Heart left ventricle (tissue), 16 donors: Measurements from ENCODE around the gene LGALS7. TPM values are rescaled to one million over a fixed set of nuclear protein-coding genes. Genes with fewer than 3 reads are reported as not detected.

ENCODE experiments used
- ATAC-seq, 4 donors: fragments of 200-7000 bp; cut with Tn5 transposase; one replicate each; pipeline ENCODE4 v1.9.1; 2020 to 2022; ENCODE audit warnings: moderate library complexity in 4 of 4, mild to moderate bottlenecking in 3 of 4, moderate number of reproducible peaks in 1 of 4
- DNase-seq, 5 donors: peaks; one replicate each; pipeline ENCODE4 v3.0.0-alpha.2; 2020
- H3K27ac ChIP-seq, 12 donors: fragments of 200-600 bp; sonication (generic) in 4 of 12; one replicate each; pipeline versions ENCODE4 v1.5.0 to v1.8.0; 2016 to 2022; ENCODE audit warnings: mild to moderate bottlenecking in 2 of 12
- H3K27me3 ChIP-seq, 9 donors: fragments of 200-600 bp; sonication (generic) in 2 of 9; one replicate each; pipeline versions ENCODE4 v1.5.1 to v1.8.0; 2016 to 2022; ENCODE audit warnings: mild to moderate bottlenecking in 3 of 9
- H3K36me3 ChIP-seq, 9 donors: fragments of 200-600 bp; sonication (generic) in 2 of 9; one replicate each; pipeline versions ENCODE4 v1.5.0 to v1.8.0; 2018 to 2022; ENCODE audit warnings: mild to moderate bottlenecking in 2 of 9
- H3K4me1 ChIP-seq, 12 donors: fragments of 200-600 bp; sonication (generic) in 4 of 12; one replicate each; pipeline versions ENCODE4 v1.5.0 to v1.8.0; 2016 to 2022; ENCODE audit warnings: mild to moderate bottlenecking in 3 of 12
- H3K4me3 ChIP-seq, 12 donors: fragments of 200-600 bp; sonication (generic) in 4 of 12; one replicate each; pipeline versions ENCODE4 v1.5.0 to v1.8.0; 2017 to 2022; ENCODE audit warnings: mild to moderate bottlenecking in 9 of 12, moderate library complexity in 4 of 12
- H3K9me3 ChIP-seq, 12 donors: fragments of 200-600 bp; sonication (generic) in 4 of 12; one replicate each; pipeline versions ENCODE4 v1.5.0 to v1.8.0; 2016 to 2022; ENCODE audit warnings: mild to moderate bottlenecking in 1 of 12
- POLR2A ChIP-seq, 2 donors: fragments of 450-650 bp; IDR thresholded peaks; one replicate each; pipeline ENCODE4 v1.6.1; 2017; ENCODE audit warnings: antibody characterized with exemption in 2 of 2, mild to moderate bottlenecking in 2 of 2, moderate library complexity in 2 of 2
- whole genome bisulfite sequencing, 4 donors: extraction: QIAGEN DNeasy Blood & Tissue Kit in 2 of 4; methylation state at CpG; one replicate each; pipeline versions ENCODE4 v1.1.5 to v1.1.7; 2013 to 2018; 5-methylcytosine and 5-hydroxymethylcytosine counted together
- intact Hi-C, 10 donors: fragments of 100-400 bp; cut with DNase I; formaldehyde crosslinking; loops; one replicate each; pipeline versions ENCODE4 v1.11.1 to v1.14.2; 2022
- polyA plus RNA-seq, 2 donors: library from polyadenylated mRNA; stranded (reverse); fragments of 200-250 nt; gene quantifications; one replicate each; pipeline ENCODE4 v1.2.3, GENCODE V29; 2013
- total RNA-seq, 9 donors: library from RNA; depleted of rRNA in 2 of 9; stranded (reverse); fragments of >200 nt in 2 of 9; fragmentation: NEBNext Ultra II Directional in 3 of 9; extraction: Animal tissue kit (Norgen Biotek cat#: 25700) in 3 of 9; gene quantifications; one replicate each; pipeline versions ENCODE4 v1.1.0 to v1.2.4, GENCODE V29; 2016 to 2023
- TF ChIP-seq, protein P1 (sequence below), 12 donors: fragments of 200-600 bp; sonication (generic) in 4 of 12; IDR thresholded peaks; one replicate each; pipeline versions ENCODE4 v1.5.0 to v1.8.0; 2018 to 2022; ENCODE audit warnings: antibody characterized with exemption in 12 of 12, mild to moderate bottlenecking in 5 of 12
- donor health status: ischemic (EF 13 %, LVEDD 7.1; RV severe dilation, severe dysfunction).
- donor health status: healthy with polysubstance abuse.
- donor health status: DM: no; HTN: yes; CAD: no.
- donor health status: DM: no; HTN: no; CAD: no.
- donor health status: ischemic (EF 25% LVEDD 6.9; RV normal size, moderate dysfunction).
- donor health status: ischemic (EF 25% LVEDD 5.7; RV mildly dilated, moderate dysfunction).
- donor health status: healthy.
- donor health status: DM: yes; HTN: yes; CAD: no.
- donor health status: ischemic (EF 35%, LVEDD 5.7; RV mildly dilated, moderate dysfunction).
- donor health status: nonischemic (EF 11% LVEDD 7.7; RV severe dilation, severe dysfunction).
- donor health status: DM: yes; HTN: yes; CAD: no.
- donor health status: PGD.
- donor health status: ischemic (EF 29% LVEDD 5.4; RV normal size, mild dysfunction).
- donor health status: nonischemic (EF 23%, LVEDD 6.1; RV moderate dilation, normal function).

Gene LGALS7
- total and polyA plus RNA-seq, 11 donors: 0.33 TPM; not detected in 10

DNA sequence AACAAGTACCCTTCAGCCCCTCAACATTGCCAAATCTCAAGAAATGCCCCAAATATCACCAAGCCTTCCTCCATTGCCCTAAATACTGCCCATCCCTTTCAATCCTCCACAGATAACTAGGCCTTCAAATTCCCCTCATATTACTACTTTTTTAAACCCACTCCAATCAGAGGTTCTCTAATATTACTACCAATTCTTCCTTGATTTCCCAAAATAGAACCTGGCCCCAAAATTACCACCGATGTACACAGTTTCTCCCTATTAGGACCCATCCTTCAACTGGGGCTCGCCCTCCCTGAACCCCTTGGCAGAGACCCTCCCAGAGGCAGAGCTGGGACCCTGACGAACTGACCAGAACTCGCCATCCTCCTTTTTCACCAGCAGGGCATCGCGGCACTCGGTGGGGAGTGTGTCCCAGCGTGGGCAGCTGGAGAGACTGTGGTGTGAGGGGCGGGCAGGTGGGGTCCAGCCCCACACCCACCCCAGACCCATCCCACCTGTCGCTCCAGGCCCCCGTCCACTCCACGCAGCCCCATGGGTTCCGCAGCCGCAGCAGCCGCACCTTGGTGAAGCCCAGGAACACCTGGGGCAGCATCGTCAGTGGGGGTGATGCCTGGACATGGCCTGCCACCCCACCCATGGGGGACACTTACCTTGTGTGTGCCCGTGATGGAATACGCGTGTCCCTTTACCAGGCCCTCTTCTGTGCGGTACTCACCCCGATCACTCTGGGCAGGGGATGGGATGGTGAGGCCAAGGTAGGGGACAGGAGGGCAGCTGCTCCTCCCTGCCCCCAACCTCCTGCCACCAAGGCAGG lies 35.2 kb downstream of the LGALS7 start:
- Histone ChIP-seq H3K36me3 (no peaks in the 10 kb centered on the region), H3K9me3 (no peaks in the 10 kb centered on the region), H3K4me3 (no peak overlapping the region), H3K27ac (no peak overlapping the region), H3K27me3 (no peaks in the 10 kb centered on the region), H3K4me1 (peaks cover 0 to 33% (median 11%) of the 10 kb centered on the region in 12 donors)
- intact Hi-C loops: loop anchor here in 2 of 10 donors (10.0 kb wide), 3 partner anchors 67 to 187 kb away; partner anchors contain the start of gene HNRNPL (in 1 of the 2)
- ATAC-seq (no peak), DNase-seq (no peak)
- WGBS, 4 donors: 94 to 97% (median 96%) methylated on average over 12 to 21 of the region's 21 CpGs
- TF ChIP-seq, protein P1, sequence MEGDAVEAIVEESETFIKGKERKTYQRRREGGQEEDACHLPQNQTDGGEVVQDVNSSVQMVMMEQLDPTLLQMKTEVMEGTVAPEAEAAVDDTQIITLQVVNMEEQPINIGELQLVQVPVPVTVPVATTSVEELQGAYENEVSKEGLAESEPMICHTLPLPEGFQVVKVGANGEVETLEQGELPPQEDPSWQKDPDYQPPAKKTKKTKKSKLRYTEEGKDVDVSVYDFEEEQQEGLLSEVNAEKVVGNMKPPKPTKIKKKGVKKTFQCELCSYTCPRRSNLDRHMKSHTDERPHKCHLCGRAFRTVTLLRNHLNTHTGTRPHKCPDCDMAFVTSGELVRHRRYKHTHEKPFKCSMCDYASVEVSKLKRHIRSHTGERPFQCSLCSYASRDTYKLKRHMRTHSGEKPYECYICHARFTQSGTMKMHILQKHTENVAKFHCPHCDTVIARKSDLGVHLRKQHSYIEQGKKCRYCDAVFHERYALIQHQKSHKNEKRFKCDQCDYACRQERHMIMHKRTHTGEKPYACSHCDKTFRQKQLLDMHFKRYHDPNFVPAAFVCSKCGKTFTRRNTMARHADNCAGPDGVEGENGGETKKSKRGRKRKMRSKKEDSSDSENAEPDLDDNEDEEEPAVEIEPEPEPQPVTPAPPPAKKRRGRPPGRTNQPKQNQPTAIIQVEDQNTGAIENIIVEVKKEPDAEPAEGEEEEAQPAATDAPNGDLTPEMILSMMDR (IDR thresholded peaks at IDR 0.05): no peak
- TF ChIP-seq POLR2A (IDR thresholded peaks at IDR 0.05): no peak

DNA sequence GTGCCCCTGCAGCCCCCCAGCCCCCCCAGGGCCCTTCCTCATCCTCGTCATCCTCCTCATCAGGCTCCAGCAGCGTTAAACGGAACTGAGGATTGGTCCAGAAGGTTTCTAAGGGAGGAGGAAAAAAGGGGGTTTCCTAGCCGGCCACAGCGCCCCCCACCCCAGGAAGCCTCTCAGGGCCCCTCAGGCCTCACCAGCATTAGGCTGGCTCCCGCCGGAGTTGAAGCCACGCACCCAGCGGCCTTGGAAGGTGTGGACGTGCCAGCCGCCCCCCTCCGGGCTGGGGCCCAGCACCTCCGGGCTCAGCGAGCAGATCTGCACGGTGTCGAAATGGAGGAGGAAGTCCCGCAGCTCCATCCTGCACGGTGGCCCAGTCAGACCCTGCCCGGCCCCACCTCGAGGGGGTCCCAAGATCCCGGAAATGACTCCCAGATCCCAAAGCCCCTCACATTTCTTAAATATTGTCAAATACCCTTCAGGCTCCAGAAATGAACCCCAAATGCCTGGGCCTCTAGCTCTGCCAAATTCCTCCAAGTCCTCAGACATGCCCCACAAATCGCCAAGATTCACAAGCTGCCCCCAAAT lies 35.9 kb downstream of the LGALS7 start:
- H3K36me3 ChIP-seq: no peaks in the 10 kb centered on the region
- H3K4me3 ChIP-seq: no peak overlapping the region
- 40 to 64% (median 55%) methylated on average over 7 to 22 of the region's 22 CpGs for WGBS, 4 donors
- ATAC-seq (no peak), DNase-seq (peak in 1 of 5 donors; percentile 29)
- peaks cover 0 to 40% (median 13%) of the 10 kb centered on the region in 12 donors for H3K4me1 ChIP-seq
- no peak for TF ChIP-seq POLR2A (IDR thresholded peaks at IDR 0.05)
- TF ChIP-seq, protein P1 (IDR thresholded peaks at IDR 0.05): no peak
- H3K27me3 ChIP-seq: no peaks in the 10 kb centered on the region
- intact Hi-C loops: loop anchor here in 2 of 10 donors (10.0 kb wide), 3 partner anchors 67 to 187 kb away; partner anchors contain the start of gene HNRNPL (in 1 of the 2)
- H3K27ac ChIP-seq: no peak overlapping the region
- H3K9me3 ChIP-seq: no peaks in the 10 kb centered on the region

DNA sequence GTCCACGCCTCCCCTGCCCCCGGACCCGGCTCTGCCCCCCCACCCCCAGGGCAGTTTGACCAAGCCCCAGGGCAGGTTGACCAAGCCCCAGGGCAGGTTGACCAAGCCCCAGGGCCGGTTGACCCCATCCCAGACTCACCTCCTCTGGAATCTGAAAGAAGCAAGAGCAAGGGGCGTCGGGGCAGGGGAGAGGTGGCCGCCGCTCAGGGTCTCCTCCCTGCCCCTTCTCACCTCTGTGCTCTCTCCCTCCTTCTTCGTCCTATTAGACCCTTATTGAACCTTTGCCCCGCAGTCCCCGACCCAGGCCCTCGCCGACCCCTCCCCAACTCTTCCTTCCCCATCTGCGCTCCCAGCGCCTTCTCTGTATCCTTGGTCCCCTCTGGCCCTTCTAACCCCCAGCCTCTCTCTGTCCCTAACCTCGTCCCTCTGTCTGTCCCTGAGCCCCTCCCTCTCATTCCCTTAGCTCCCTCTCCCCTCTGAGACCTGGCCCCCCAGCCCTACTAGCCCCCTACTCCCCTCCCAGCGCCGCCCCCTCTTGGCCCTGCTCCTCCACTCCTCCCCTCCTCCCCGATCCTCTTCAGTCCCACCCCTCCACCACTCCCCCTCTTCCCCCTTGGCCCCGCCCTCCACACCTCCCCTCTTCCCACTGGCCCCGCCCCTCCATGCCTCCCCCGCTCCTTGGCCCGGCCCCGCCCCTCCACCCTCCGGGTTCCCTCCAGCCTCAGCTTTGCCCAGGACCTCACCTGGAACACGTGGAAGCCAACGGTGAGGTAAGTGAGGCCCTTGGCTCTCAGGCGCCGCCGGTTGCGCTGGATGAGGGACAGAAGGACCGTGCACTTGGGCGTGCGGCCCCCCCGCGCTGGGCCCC lies 36.7 kb downstream of the LGALS7 start:
- WGBS, 4 donors: 10 to 13% (median 13%) methylated on average over 29 to 36 of the region's 36 CpGs
- H3K4me3 ChIP-seq: peak overlapping the region in 11 of 12 donors; percentile 21 to 58 (median 46)
- H3K27ac ChIP-seq: peak overlapping the region in 2 of 12 donors; percentile 30 to 55
- TF ChIP-seq, protein P1 (IDR thresholded peaks at IDR 0.05): no peak
- no peak for TF ChIP-seq POLR2A (IDR thresholded peaks at IDR 0.05)
- intact Hi-C loops: loop anchor here in 2 of 10 donors (10.0 kb wide), 3 partner anchors 68 to 188 kb away; partner anchors contain the start of gene HNRNPL (in 1 of the 2)
- DNase-seq (peak in 2 of 5 donors; percentile 20 to 39), ATAC-seq (peak in 2 of 4 donors; percentile 3 to 11)
- H3K27me3 ChIP-seq: no peaks in the 10 kb centered on the region
- no peaks in the 10 kb centered on the region for H3K9me3 ChIP-seq
- H3K4me1 ChIP-seq: peaks cover 0 to 41% (median 16%) of the 10 kb centered on the region in 12 donors
- H3K36me3 ChIP-seq: peaks cover 0 to 5% (median 3%) of the 10 kb centered on the region in 9 donors
